ENCODE results near the gene PELI3.

DNA sequence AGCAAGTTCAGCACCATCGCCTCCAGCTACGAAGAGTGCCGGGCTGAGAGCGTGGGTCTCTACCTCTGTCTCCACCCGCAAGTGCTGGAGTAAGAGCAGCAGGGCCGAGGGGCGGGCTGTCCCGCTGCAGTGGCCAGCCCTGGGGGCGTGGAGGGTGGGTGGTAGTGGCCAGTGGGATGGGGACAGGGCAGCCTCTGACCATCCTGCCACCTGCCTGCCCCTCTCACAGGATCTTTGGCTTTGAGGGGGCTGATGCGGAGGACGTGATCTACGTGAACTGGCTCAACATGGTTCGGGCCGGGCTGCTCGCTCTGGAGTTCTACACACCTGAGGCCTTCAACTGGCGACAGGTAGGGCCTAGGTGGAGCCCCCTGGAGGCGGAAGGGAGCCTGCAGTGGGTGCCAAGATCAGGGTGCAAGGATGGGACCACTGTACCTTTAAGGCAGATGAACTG is 28.7 kb downstream of the PELI3 start:
- TF ChIP-seq, protein P1, sequence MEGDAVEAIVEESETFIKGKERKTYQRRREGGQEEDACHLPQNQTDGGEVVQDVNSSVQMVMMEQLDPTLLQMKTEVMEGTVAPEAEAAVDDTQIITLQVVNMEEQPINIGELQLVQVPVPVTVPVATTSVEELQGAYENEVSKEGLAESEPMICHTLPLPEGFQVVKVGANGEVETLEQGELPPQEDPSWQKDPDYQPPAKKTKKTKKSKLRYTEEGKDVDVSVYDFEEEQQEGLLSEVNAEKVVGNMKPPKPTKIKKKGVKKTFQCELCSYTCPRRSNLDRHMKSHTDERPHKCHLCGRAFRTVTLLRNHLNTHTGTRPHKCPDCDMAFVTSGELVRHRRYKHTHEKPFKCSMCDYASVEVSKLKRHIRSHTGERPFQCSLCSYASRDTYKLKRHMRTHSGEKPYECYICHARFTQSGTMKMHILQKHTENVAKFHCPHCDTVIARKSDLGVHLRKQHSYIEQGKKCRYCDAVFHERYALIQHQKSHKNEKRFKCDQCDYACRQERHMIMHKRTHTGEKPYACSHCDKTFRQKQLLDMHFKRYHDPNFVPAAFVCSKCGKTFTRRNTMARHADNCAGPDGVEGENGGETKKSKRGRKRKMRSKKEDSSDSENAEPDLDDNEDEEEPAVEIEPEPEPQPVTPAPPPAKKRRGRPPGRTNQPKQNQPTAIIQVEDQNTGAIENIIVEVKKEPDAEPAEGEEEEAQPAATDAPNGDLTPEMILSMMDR (IDR thresholded peaks at IDR 0.05) = no peak
- TF ChIP-seq EZH2 (IDR thresholded peaks at IDR 0.05; ENCODE audit: borderline replicate concordance, insufficient read depth, low read depth, low read length, poor library complexity, severe bottlenecking) = no peak
